ENCODE data around the gene ARHGAP31. TPM values are rescaled to one million over a fixed set of nuclear protein-coding genes. Genes with fewer than 3 reads are reported as not detected.

The ARHGAP31 gene
- total and polyA plus RNA-seq, 9 donors, result 6.3 to 41.4 (median 21.3) TPM

GRCh38 chr3:119309591-119309990 is 15.4 kb downstream of the ARHGAP31 start:
- intact Hi-C loops (cut with DNase I), result no loop called here
- WGBS, 3 donors, result 91 to 95% (median 94%) methylated on average over 4 of the region's 4 CpGs
- Histone ChIP-seq H3K4me3 (no peak overlapping the region), H3K4me1 (ENCODE audit: insufficient read depth) (peaks cover 4% of the 10 kb centered on the region), H3K27ac (no peak overlapping the region), H3K9me3 (no peaks in the 10 kb centered on the region), H3K27me3 (no peaks in the 10 kb centered on the region), H3K36me3 (no peaks in the 10 kb centered on the region)
- no peak for DNase-seq
- TF ChIP-seq EP300 (IDR thresholded peaks at IDR 0.05), result no peak

GRCh38 chr3:119310071-119310470 is 15.9 kb downstream of the ARHGAP31 start:
- Histone ChIP-seq H3K4me3 (no peak overlapping the region), H3K27me3 (no peaks in the 10 kb centered on the region), H3K27ac (no peak overlapping the region), H3K9me3 (no peaks in the 10 kb centered on the region), H3K36me3 (no peaks in the 10 kb centered on the region), H3K4me1 (ENCODE audit: insufficient read depth) (peaks cover 4% of the 10 kb centered on the region)
- intact Hi-C loops (cut with DNase I), result no loop called here
- WGBS, 3 donors, result 90 to 95% (median 93%) methylated on average over 3 of the region's 3 CpGs
- TF ChIP-seq EP300 (IDR thresholded peaks at IDR 0.05), result no peak
- TF ChIP-seq POLR2A (IDR thresholded peaks at IDR 0.05), result no peak
- no peak for TF ChIP-seq CTCF (IDR thresholded peaks at IDR 0.05)
- DNase-seq, result no peak

GRCh38 chr3:119311081-119311925 is 17.1 kb downstream of the ARHGAP31 start:
- H3K4me1 ChIP-seq (ENCODE audit: insufficient read depth), result peaks cover 4% of the 10 kb centered on the region
- no peak overlapping the region for H3K27ac ChIP-seq
- DNase-seq, result no peak
- H3K9me3 ChIP-seq, result no peaks in the 10 kb centered on the region
- TF ChIP-seq POLR2A (IDR thresholded peaks at IDR 0.05), result no peak
- intact Hi-C loops (cut with DNase I), result no loop called here
- no peak overlapping the region for H3K4me3 ChIP-seq
- H3K27me3 ChIP-seq, result no peaks in the 10 kb centered on the region
- 85 to 88% (median 86%) methylated on average over 10 of the region's 10 CpGs for WGBS, 3 donors
- H3K36me3 ChIP-seq, result no peaks in the 10 kb centered on the region

GRCh38 chr3:119313461-119313860 is 19.3 kb downstream of the ARHGAP31 start:
- H3K27ac ChIP-seq, result no peak overlapping the region
- no peak overlapping the region for H3K4me3 ChIP-seq
- peaks cover 4% of the 10 kb centered on the region for H3K4me1 ChIP-seq (ENCODE audit: insufficient read depth)
- intact Hi-C loops (cut with DNase I), result no loop called here
- H3K27me3 ChIP-seq, result no peaks in the 10 kb centered on the region
- H3K9me3 ChIP-seq, result no peaks in the 10 kb centered on the region
- DNase-seq, result no peak
- H3K36me3 ChIP-seq, result no peaks in the 10 kb centered on the region
- TF ChIP-seq CTCF (IDR thresholded peaks at IDR 0.05) (no peak), POLR2A (IDR thresholded peaks at IDR 0.05) (no peak), EP300 (IDR thresholded peaks at IDR 0.05) (no peak)
- 82 to 94% (median 82%) methylated on average over 3 of the region's 3 CpGs for WGBS, 3 donors

GRCh38 chr3:119314821-119315220 is 20.6 kb downstream of the ARHGAP31 start:
- Histone ChIP-seq H3K27ac (no peak overlapping the region), H3K9me3 (no peaks in the 10 kb centered on the region), H3K36me3 (no peaks in the 10 kb centered on the region), H3K4me3 (no peak overlapping the region), H3K27me3 (no peaks in the 10 kb centered on the region), H3K4me1 (ENCODE audit: insufficient read depth) (peaks cover 9% of the 10 kb centered on the region)
- no peak for DNase-seq
- WGBS, 3 donors, result 23 to 61% (median 43%) methylated on average over 1 of the region's 1 CpG
- intact Hi-C loops (cut with DNase I), result no loop called here
- TF ChIP-seq CTCF (IDR thresholded peaks at IDR 0.05), result no peak
- TF ChIP-seq POLR2A (IDR thresholded peaks at IDR 0.05), result no peak
- no peak for TF ChIP-seq EP300 (IDR thresholded peaks at IDR 0.05)
